ENCODE results near the gene KLF11.

Gene KLF11

GRCh38 chr2:10042301-10043161 is 819 bp upstream of the KLF11 start:
- no peak for DNase-seq (ENCODE audit: low read depth)

GRCh38 chr2:10043906-10044601 is 704 bp downstream of the KLF11 start:
- peak; percentile 96 for DNase-seq (ENCODE audit: low read depth)

- DNase-seq (ENCODE audit: low read depth): no peak
Measured at GRCh38 chr2:10045561-10046355, 2.4 kb downstream of the KLF11 start.

- no peak for DNase-seq (ENCODE audit: low read depth)
Measured at GRCh38 chr2:10046931-10047330, 3.6 kb downstream of the KLF11 start.

GRCh38 chr2:10047616-10048500 is 4.5 kb downstream of the KLF11 start:
- no peak for DNase-seq (ENCODE audit: low read depth)

GRCh38 chr2:10048501-10049171 is 5.3 kb downstream of the KLF11 start:
- DNase-seq (ENCODE audit: low read depth): no peak

- DNase-seq (ENCODE audit: low read depth): no peak
Measured at GRCh38 chr2:10052216-10052615, 8.9 kb downstream of the KLF11 start.

- no peak for DNase-seq (ENCODE audit: low read depth)
Measured at GRCh38 chr2:10053351-10053750, 10.0 kb downstream of the KLF11 start.

GRCh38 chr2:10054424-10054823 is 11.1 kb downstream of the KLF11 start:
- DNase-seq (ENCODE audit: low read depth): no peak

- no peak for DNase-seq (ENCODE audit: low read depth)
Measured at GRCh38 chr2:10054976-10055375, 11.6 kb downstream of the KLF11 start.

- no peak for DNase-seq (ENCODE audit: low read depth)
Measured at GRCh38 chr2:10056439-10056838, 13.1 kb downstream of the KLF11 start.

- no peak for DNase-seq (ENCODE audit: low read depth)
Measured at GRCh38 chr2:10057231-10058107, 14.1 kb downstream of the KLF11 start.

GRCh38 chr2:10058251-10059015 is 15.1 kb downstream of the KLF11 start:
- DNase-seq (ENCODE audit: low read depth): no peak

- DNase-seq (ENCODE audit: low read depth): no peak
Measured at GRCh38 chr2:10059016-10059351, 15.6 kb downstream of the KLF11 start.

- no peak for DNase-seq (ENCODE audit: low read depth)
Measured at GRCh38 chr2:10059552-10060335, 16.4 kb downstream of the KLF11 start.

GRCh38 chr2:10061221-10061925 is 18.0 kb downstream of the KLF11 start:
- DNase-seq (ENCODE audit: low read depth): no peak

GRCh38 chr2:10062931-10063365 is 19.6 kb downstream of the KLF11 start:
- no peak for DNase-seq (ENCODE audit: low read depth)

- no peak for DNase-seq (ENCODE audit: low read depth)
Measured at GRCh38 chr2:10063566-10063965, 20.2 kb downstream of the KLF11 start.
